Epidermal melanocyte (primary cell): ENCODE results near the gene ARMC9.
"Not testable (repeated sequence)": the region's sequence is repeated elsewhere in the genome, so short reads cannot be mapped to it uniquely, and the experiment has no call there.

Experiments used
- DNase-seq: peaks from one replicate; pipeline ENCODE4 v3.0.0; 2011; ENCODE audit warnings: low spot score; ENCODE audit not compliant: insufficient read length

The ARMC9 gene

GRCh38 chr2:231287696-231288095 is 89.3 kb downstream of the ARMC9 start:
- DNase-seq, result no peak

DNA sequence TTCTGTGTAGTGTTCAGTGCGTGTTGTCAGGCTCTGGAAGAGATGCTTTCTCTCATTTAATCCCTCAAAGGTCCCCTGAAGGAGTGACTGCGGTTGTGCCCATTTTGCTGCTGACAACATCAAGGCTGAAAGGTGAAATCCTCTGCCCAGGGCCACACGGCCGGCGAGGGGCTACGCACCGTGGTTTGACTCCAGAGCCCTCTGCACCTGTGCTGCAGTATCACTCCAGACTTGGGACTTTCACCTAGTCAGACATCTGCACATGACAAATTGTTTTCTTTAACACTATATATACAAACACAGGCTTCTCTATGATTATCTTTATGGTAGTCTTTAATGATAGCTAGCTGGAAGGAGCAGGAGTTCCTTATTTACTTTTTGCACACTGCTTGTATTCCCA is 90.2 kb downstream of the ARMC9 start:
- no peak for DNase-seq

DNA sequence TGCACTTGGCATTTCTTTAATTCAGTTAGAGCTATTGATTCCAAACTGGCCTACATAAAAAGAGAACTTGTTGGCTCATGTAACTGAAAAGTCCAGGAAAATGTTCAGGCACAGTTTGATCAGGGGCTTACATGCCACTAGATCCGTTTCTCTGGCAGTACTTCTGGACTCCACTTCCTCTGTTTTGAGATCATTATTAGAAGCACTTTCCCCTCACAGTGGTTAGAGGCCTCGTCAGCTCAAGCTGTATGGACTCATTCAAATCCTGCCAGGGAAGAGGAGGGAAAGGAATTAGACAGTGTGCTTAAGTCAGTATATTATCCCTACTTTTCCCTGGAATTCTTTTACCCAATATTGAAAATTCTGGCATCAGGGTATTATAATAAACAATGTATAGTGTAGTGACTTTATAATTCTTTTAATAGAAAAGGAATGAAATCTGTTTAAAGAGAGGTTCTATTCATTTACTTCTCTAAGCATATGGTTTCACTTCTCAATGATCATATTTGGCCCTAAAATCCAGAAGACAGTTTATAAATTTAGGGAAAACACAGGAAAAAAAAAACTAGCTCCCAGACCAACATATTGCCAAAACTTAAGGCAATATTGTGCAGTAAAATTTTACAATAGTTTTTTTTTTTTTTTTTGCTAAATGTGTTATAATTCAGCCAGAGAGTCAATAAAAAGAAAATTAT is 92.0 kb downstream of the ARMC9 start:
- no peak for DNase-seq

GRCh38 chr2:231292472-231293134 is 94.2 kb downstream of the ARMC9 start:
- no peak for DNase-seq

DNA sequence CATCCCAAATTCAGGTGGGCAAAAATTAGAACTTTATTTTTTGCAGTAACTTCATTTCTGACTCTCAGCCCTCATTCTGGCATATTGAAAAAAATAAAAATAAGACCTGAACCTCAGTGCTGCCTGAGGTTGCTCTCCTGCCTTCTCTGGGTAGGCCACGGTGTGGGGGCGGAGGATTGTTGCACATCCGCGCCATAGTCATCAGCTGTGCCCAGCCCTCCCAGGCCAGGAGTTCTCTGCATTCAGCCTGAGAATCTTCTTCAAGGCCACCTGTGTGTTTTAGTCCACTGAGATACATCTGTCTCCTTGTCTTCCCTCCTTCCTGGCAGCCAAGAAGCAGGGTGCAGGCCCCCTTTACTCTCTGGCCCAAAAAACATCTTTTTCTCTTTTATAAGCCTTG is 94.7 kb downstream of the ARMC9 start:
- no peak for DNase-seq

DNA sequence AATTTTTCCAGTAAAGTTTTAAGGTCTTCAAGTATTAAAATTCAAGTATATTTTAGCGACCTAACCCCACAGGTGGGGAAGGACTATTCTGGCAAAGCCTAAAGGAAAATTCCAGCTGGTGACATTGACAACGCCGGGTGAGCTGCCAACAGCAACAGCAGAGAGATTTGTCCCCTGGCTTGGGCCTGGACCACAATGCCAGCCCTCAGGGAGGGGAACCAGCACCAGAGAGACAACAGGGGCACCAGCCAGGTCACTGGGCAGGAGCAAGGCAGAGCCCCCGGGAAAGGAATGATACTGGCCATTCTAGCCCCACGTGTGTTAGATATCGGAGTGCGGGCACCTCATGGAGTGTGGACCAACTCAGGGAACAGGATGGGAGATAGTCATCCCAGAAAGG is 95.7 kb downstream of the ARMC9 start:
- no peak for DNase-seq

DNA sequence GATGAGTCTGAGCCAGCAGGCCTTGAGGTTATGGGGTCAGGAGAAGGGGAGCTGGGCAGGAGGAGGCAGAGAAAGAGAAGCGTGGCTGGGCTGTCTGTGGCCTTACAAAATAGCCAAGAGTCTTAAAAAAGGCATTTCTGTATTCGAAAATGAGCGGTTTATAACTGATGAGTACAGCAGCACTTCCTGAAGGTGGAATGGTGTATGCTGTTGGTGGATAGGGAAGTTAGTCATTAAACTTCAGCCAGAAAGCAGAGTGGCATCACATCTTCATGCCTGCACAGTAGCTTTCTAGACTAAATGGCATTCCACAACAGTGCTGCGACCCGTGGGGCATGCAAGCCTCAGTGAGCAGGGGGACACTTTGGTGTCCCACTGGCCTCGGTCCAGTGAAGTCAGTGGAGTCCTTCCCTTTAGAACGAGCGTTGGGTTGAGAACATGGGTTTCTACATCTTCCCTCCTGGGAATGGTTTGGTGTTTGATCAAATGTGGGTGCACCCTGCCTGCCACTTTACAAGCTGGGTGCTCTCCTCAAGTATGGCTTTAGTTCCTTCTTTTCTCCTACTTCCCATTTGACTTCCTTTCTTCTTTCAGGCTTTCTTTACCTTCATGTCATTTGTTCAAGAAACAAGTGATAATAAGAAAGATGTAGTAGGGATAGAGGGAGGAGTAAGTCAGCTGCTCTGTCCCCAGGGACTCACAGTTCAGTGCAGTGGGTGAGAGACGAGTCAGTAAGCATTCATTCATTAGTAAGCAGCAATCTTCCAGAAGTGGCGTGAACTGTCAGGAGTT is 96.3 kb downstream of the ARMC9 start:
- DNase-seq, result no peak

DNA sequence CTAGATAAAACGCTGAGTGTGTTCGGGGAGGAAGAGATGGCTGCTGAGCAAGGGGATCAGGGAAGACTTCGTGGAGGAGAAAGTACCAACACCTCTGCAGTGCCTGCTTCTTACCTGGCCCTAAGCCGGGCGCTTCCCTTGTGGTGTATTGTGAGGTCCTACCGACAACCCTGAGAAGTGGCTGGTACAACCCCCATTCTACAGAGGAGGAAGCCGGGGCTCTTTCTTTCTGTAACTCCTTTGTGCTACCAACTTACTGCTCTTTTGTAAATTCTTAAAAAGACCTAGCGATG is 96.9 kb downstream of the ARMC9 start:
- DNase-seq, result no peak

DNA sequence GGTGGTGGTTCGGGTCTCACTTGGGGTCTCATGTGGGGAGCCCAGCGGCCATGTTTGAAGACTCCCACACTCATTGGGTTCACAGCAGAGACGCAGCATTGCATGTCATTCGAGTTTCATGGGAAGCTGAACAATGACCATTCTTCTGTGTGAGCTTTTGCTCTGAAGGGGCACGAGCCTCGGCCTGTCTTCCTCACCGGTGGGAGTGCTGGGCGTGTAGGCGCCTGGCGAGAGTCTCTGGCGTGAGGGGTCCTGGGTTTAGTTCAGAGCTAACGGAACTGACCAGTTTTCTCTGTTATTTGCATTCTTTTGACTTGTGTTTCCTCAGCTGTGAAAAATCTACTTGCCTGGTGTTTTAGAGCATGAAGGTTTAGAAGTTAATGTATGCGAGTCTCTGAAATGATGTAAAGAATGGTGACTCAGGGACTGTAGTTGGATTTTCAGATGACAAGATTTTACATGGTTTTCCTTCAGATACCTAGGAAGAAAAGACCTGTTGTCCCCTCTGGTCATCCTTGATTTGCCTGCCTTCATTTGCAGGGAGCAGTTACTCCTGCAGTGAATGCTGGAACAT is 98.1 kb downstream of the ARMC9 start:
- no peak for DNase-seq

GRCh38 chr2:231297108-231297908 is 98.9 kb downstream of the ARMC9 start:
- peak; percentile 50 for DNase-seq

- DNase-seq, result no peak
Observed at GRCh38 chr2:231298091-231298490, 99.7 kb downstream of the ARMC9 start.

GRCh38 chr2:231299267-231299666 is 100.8 kb downstream of the ARMC9 start:
- DNase-seq, result no peak

- DNase-seq, result no peak
Observed at GRCh38 chr2:231300020-231300721, 101.7 kb downstream of the ARMC9 start.

GRCh38 chr2:231300722-231301076 is 102.3 kb downstream of the ARMC9 start:
- no peak for DNase-seq

DNA sequence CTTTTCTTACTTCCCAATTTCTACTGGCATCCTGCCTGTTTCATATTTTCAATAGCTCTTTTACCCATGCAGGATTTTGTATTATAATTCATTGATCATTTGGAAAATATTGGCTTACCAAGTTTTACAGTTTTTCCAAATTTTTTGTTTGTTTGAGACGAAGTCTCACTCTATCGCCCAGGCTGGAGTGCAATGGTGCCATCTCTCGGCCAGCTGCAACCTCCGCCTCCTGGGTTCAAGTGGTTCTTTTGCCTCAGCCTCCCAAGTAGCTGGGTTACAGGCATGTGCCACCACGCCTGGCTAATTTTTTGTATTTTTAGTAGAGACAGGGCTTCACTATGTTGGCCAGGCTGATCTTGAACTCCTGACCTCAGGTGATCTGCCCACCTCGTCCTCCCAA is 105.8 kb downstream of the ARMC9 start:
- not testable (repeated sequence) for DNase-seq

DNA sequence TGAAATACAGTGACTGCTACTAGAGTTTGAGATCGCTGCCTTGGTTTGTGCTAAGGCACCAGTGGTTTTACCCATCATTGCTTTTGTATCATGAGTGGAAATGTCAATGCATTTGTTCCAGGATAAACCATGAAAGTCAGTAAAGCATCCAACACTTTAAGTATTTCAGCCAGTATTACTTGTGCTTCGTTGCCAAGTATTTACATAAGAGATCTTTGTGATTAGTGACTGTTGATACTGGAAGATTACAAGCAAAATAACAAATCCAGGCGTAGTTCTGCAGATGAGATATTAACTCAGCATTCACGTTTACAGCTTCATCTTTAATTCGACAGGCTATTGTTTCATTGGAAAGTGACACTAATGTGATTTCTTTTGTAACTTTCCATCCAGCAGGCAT is 106.8 kb downstream of the ARMC9 start:
- DNase-seq, result no peak

- no peak for DNase-seq
Observed at GRCh38 chr2:231306791-231307393, 108.5 kb downstream of the ARMC9 start.

DNA sequence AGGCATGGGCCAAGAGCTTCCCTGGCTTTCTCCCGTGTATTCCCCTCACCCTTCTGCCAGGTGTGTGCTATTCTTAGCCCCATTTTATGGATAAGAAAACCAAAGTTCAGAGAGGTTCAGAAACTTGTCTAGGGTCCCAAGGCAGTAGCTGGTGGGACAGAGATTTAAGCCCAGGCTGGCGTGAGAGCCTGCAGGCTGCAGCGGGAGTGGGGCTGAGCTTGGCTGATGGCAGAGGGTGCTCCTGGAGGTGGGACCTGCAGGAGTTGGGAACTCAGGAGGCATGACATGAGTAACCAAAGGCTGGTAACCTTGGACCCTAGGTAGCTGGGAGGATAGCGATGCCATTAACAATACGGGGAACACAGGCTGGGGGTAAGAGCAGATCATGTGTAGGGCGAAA is 109.8 kb downstream of the ARMC9 start:
- DNase-seq, result no peak

DNA sequence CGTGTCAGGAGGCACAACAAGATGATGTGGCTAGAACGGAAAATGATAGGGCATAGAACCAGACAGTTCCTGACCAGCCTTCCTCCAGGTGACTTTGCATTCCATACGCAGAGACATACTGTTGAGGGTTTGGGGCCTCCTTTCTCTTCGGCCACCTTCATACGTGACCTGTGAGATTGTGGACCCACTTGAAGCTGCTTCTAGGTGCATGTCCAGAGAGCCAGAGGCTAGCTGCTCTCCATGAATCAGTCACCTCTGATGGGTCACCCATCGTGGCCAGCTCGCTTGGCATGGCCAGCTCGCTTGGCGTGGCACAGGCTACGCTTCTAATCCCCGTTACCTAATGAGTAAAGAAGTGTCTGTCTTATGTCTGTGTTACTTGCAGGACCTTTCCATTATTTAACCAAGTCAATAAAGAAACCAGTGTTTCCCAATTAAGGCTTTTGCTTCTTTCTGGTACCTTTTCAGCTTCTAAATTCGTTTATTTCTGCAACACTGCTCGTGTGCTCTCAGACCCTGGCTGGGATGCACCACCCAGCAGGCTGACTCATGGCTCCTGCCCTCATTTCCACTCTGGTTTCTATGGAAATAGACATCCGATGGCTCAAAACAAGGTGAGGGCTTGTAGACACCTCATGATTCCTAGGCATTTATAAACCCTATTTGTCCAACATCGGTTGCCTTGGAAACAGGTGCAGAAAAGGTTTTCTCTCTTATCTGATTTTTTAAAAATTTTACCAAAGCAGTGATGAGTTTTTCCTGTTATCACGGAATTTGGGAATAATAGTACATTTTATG is 110.4 kb downstream of the ARMC9 start:
- no peak for DNase-seq

GRCh38 chr2:231312066-231312465 is 113.6 kb downstream of the ARMC9 start:
- DNase-seq, result no peak
